Transverse colon (tissue), 4 donors: ENCODE measurements around the gene CDKL5.

Experiments
- CTCF ChIP-seq, 5 experiments: fragments of 200-600 bp in 3 of 5; fragments of 450-650 bp in 2 of 5; sonication (generic) in 3 of 5; IDR thresholded peaks; 1 replicate in 2 of 5; 2 replicates in 3 of 5; pipeline ENCODE4 v1.5.1; 2016 to 2017; ENCODE audit warnings: antibody characterized with exemption in 5 of 5, inconsistent platforms in 3 of 5, mild to moderate bottlenecking in 2 of 5, moderate library complexity in 1 of 5
- EP300 ChIP-seq: sonication (generic); formaldehyde crosslinking; IDR thresholded peaks from one replicate; pipeline ENCODE4 v1.6.1; 2017; ENCODE audit warnings: antibody characterized with exemption, low read depth
- POLR2A ChIP-seq: fragments of 450-650 bp; IDR thresholded peaks from one replicate; pipeline ENCODE4 v1.6.1; 2016; ENCODE audit warnings: antibody characterized with exemption, mild to moderate bottlenecking, moderate library complexity
- POLR2AphosphoS5 ChIP-seq, 3 donors: sonication (generic); formaldehyde crosslinking; IDR thresholded peaks; one replicate each; pipeline ENCODE4 v1.6.1; 2016; ENCODE audit warnings: antibody characterized with exemption in 3 of 3

GRCh38 chrX:18422886-18423285 is 2.5 kb upstream of the CDKL5 start:
- no peak for TF ChIP-seq CTCF (IDR thresholded peaks at IDR 0.05)
- no peak for TF ChIP-seq POLR2A
- no peak for TF ChIP-seq EP300
- no peak for TF ChIP-seq POLR2AphosphoS5 (IDR thresholded peaks at IDR 0.05)
